HCEC 1CT (cell line): ENCODE data around the gene TK2.
"Not testable (repeated sequence)": the region's sequence is repeated elsewhere in the genome, so short reads cannot be mapped to it uniquely, and the experiment has no call there.

Experiments
- DNase-seq: peaks from one replicate; pipeline ENCODE4 v3.0.0-alpha.2; 2017

Gene TK2

DNA sequence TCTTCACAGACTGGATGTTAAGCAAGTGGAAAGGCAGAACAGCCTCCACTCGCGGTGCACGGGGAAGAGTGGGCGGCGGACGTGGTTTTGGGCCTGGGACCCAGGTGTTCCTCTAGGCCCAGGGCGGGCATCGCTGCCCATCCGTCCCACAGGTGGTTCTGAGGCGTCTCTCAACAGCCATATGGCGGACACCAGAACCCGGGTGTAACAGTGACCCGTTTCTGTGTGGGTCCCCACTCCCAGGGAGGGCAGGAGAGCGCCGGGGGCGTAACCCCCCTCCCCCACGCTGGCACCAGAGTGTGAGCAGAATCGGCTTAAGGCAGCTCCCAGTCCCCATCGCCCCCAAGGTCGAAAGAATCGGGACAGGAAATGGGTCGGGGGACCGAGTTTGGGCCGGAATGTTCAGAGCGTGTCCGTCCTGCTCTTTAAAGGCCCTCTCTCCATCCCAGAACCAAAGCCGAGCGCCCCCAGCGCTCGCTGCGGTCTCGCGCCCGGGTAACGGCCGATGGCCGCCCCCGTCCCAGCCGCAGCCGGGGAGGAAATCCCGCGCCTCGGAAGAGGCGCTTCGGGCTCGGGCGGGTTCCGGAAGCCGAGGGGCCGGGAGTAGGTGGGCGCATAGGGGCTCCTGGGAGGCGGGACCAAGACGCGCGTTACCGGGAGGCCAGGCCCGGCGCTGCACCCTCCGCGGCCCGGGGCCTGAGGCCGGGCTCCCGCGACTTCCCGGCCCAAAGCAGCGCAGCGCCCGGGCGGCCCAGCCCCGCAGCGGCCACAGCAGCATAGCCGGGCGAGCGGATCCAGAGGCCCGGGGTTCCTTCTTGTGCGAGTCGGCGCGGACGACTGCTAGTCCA lies at the start of gene TK2:
Gene TK2, minus strand, starts transcription at position 839 of the 848 bp plus-strand sequence. Its CDS starts 61 bp downstream, at position 778.
- peak; percentile 75 for DNase-seq

DNA sequence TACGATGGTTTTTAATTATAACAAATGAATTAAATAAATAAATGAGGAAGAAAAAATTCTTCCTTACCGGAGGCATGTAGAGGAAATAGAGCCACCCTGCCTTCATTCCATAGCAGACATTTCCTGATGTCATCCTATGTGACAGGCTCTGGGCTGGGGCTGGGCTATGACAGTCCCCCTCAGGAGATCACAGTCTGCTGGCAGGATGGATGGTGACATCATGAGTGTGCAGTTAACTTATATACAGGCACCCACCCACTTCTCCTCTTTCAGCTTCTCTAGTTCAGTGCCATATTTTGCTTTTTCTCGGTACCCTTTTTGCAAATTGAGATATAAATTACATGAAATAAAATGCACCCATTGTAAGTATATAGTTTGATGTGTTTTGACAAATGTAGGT lies 48.2 kb upstream of the TK2 start:
- no peak for DNase-seq

- DNase-seq, result no peak
Observed at GRCh38 chr16:66596986-66597848, 47.3 kb upstream of the TK2 start.

DNA sequence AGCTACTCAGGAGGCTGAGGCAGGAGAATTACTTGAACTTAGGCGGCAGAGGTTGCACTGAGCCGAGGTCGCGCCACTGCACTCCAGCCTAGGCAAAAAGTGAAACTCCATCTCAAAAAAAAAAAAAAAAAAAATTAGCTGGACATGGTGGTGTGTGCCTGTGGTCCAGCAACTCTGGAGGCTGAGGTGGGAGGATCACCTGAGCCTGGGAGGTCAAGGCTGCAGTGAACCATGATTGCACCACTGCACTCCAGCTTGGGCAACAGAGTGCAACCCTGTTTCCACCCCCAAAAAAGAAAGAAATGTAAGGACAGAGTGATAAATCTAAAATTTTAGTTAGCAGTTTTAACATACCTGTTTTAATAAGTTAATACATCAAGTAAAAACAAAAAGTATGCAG lies 46.6 kb upstream of the TK2 start:
- not testable (repeated sequence) for DNase-seq

DNA sequence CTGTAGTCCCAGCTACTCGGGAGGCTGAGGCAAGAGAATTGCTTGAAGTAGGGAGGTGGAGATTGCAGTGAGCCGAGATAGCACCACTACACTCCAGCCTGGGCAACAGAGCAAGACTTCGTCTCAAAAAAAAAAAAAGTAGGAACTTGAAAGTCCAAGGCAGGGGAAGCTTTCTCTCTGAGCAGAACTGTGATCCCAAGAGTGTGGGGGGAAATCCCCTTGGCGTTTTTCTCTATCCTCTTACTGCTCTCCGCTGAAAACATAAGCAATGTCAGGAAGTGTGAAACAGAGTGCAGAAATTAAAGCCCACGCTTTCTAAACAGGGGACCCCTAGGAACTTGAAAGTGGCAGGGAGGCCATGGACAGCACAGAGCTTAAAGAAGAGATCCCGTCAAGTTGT lies 44.8 kb upstream of the TK2 start:
- no peak for DNase-seq

DNA sequence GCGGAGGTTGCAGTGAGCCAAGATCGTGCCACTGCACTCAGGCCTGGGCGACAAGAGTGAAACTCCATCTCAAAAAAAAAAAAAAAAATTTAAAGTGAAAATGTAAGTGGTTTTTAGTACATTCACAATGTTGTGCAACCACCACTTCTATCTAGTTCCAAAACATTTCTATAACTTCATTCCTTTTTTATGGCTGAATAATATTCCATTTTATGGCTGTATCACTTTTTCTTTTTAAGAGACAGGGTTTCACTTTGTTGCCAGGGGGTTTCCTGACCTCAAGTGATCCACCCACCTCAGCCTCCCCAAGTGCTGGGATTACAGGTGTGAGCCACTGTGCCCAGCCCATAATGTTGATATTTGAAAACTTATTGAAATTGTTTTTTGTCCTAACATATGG lies 42.9 kb upstream of the TK2 start:
- DNase-seq, result no peak

- DNase-seq, result no peak
Observed at GRCh38 chr16:66592241-66592640, 42.3 kb upstream of the TK2 start.

DNA sequence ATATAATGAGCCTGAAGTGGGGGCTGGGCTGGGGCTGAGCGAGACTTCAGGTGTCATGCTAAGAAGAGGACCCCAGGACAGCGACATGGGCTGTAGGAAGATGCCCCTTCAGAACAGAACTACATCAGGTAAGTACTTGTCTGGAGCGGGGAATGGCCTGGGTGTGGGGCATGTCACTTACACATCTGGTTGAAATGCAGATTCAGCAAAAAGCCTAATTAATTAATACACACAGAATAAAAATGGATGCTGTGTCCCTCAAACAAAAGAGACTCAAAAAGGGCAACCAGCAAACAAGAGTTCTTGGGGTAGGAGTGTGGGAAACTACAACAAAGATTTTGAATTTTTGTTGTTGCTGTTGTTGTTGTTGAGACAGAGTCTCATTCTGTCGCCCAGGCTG lies 41.1 kb upstream of the TK2 start:
- no peak for DNase-seq

DNA sequence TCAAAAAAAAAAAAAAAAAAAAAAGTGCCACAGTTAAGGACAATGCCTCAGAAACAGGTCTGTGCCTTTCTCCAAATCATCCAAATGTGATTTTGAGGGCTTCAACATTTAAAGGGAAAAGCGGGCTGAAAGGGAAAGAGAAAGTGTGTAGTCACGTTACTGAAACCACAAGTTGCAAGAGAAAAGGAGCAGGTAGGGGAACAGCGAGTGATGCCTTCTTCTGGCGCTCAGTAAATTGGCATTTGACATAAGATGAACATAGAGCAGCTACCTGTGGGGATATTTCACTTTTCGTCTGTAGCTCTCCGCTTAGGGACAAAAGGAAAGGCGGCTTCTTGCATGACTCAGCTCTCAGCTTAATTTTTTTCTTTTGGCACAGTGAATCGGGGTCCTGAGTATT lies 40.4 kb upstream of the TK2 start:
- DNase-seq, result no peak

GRCh38 chr16:66588981-66589713 lies 39.2 kb upstream of the TK2 start:
- DNase-seq, result peak; percentile 65

- no peak for DNase-seq
Observed at GRCh38 chr16:66587881-66588600, 38.1 kb upstream of the TK2 start.

- no peak for DNase-seq
Observed at GRCh38 chr16:66585481-66586239, 35.7 kb upstream of the TK2 start.

- DNase-seq, result no peak
Observed at GRCh38 chr16:66581246-66581952, 31.5 kb upstream of the TK2 start.

GRCh38 chr16:66580605-66581209 lies 30.8 kb upstream of the TK2 start:
- DNase-seq, result peak; percentile 79

- DNase-seq, result no peak
Observed at GRCh38 chr16:66578651-66579531, 29.0 kb upstream of the TK2 start, which contains the start of gene CMTM2. Gene CMTM2 (plus strand): TSS chr16:66579463. CDS start chr16:66579608, 145 bp downstream.

DNA sequence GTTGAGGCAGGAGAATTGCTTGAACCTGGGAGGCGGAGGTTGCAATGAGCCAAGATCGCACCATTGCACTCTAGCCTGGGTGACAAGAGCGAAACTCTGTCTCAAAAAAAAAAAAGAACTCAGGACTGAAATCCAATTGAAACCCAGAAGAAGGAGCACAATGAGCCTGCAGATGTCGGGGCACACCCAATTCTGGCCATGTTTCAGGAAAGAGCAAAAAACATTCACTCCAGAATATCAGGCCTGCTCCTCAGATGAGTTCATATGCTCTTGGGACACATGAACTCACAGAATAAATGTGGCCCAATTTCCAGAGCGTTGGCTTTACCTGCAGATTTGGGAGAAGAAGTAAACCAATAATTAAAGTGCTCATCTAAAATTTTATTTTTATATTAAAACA lies 26.4 kb upstream of the TK2 start:
- DNase-seq, result no peak

GRCh38 chr16:66575060-66575459 lies 25.1 kb upstream of the TK2 start:
- no peak for DNase-seq

DNA sequence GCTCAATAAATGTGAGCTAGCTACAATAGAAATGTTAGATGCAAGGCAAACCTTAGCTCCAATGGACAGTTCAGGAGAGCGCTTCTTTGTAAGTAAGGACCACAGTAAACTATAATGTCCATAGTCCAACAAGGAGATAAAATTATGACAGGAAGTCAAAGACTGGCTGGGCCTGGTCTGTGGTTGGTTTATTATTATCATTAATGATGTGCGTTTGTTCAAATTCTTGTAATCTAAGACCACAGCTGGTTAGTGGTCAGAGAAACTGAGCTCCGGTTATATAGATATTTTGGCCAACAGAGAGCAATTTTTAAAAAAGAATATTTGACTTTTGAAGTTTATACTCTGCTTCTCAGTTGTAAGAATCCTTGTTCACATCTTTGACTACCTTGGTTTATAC lies 24.6 kb upstream of the TK2 start:
- DNase-seq, result no peak

DNA sequence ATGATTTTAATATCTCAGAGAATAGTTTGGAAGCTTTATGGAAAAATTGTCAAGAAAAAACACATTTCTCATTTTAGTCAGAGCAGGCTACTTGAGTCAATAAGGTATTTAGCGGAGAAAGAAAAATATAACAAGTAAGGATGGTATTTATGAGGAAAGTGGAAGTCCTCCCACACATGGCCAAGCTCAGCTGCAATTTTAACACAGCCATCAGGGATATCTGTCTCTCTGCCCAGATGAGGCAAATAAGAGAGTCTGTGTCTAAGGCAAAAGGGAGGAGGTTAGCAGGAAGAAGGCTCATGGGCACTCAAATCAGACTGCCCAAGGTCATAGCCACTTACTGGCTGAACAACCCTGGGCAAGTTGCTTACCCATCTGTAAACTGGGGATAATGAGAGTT lies 24.2 kb upstream of the TK2 start:
- DNase-seq, result no peak

DNA sequence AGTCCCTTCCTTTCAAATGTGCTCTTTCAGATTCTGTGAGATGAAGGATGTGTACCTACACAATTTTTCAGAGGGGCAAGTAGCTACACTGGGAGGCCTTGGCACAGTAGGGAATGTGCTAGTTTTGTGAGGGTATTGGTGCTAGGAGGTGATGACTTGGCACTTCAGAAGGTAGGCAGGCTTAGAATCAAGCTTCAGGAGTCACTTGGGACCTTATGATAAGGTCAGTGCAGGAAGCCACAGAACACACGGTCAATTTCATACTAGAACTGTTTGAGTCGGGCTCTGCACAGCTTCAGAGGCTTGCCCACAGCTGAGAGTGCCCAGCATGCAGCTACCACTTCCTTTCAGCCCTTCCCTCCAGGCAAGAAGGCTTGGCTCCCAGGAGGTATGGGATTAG lies 22.4 kb upstream of the TK2 start:
- no peak for DNase-seq
